Measurements from ENCODE around the gene BPI.
"Not testable (repeated sequence)": the region's sequence is repeated elsewhere in the genome, so short reads cannot be mapped to it uniquely, and the experiment has no call there.

The BPI gene

GRCh38 chr20:38303908-38304379, at the start of gene BPI:
BPI (plus strand) TSS chr20:38304156; CDS start chr20:38304224, 68 bp downstream.
- no peak for DNase-seq

GRCh38 chr20:38254621-38255020, 49.3 kb upstream of the BPI start:
- not testable (repeated sequence) for DNase-seq

- DNase-seq = no peak
Measured at GRCh38 chr20:38255393-38255792, 48.6 kb upstream of the BPI start.

GRCh38 chr20:38256021-38256420, 47.9 kb upstream of the BPI start:
- no peak for DNase-seq

- DNase-seq = no peak
Measured at GRCh38 chr20:38256966-38257365, 47.0 kb upstream of the BPI start.

- DNase-seq = no peak
Measured at GRCh38 chr20:38258545-38259215, 45.3 kb upstream of the BPI start.

GRCh38 chr20:38260025-38260377, 44.0 kb upstream of the BPI start:
- DNase-seq = no peak

GRCh38 chr20:38260378-38261053, 43.4 kb upstream of the BPI start, which contains the start of gene KIAA1755:
KIAA1755 (minus strand) TSS chr20:38260735; CDS start chr20:38260500, 235 bp downstream.
- no peak for DNase-seq

GRCh38 chr20:38261054-38261390, 42.9 kb upstream of the BPI start:
- no peak for DNase-seq

- no peak for DNase-seq
Measured at GRCh38 chr20:38262931-38263330, 41.0 kb upstream of the BPI start.

- DNase-seq = no peak
Measured at GRCh38 chr20:38266426-38266825, 37.5 kb upstream of the BPI start.

GRCh38 chr20:38267296-38267695, 36.7 kb upstream of the BPI start:
- no peak for DNase-seq

GRCh38 chr20:38267901-38268514, 35.9 kb upstream of the BPI start:
- DNase-seq = no peak

GRCh38 chr20:38269040-38269439, 34.9 kb upstream of the BPI start:
- DNase-seq = no peak

- DNase-seq = no peak
Measured at GRCh38 chr20:38269715-38270114, 34.2 kb upstream of the BPI start.

- DNase-seq = no peak
Measured at GRCh38 chr20:38270869-38271605, 32.9 kb upstream of the BPI start.

- no peak for DNase-seq
Measured at GRCh38 chr20:38271608-38272120, 32.3 kb upstream of the BPI start.

GRCh38 chr20:38272398-38272797, 31.6 kb upstream of the BPI start:
- no peak for DNase-seq

- DNase-seq = no peak
Measured at GRCh38 chr20:38272961-38273360, 31.0 kb upstream of the BPI start.

- DNase-seq = no peak
Measured at GRCh38 chr20:38275815-38276550, 28.0 kb upstream of the BPI start.

GRCh38 chr20:38277285-38277684, 26.7 kb upstream of the BPI start:
- no peak for DNase-seq

GRCh38 chr20:38277691-38278090, 26.3 kb upstream of the BPI start:
- DNase-seq = no peak

GRCh38 chr20:38278131-38278530, 25.8 kb upstream of the BPI start:
- DNase-seq = no peak
